Measurements from ENCODE around the gene LONP1. TPM values are rescaled to one million over a fixed set of nuclear protein-coding genes. Genes with fewer than 3 reads are reported as not detected.

Gene LONP1
- polyA plus RNA-seq, 4 donors: 41.6 to 69.2 (median 51.5) TPM

DNA sequence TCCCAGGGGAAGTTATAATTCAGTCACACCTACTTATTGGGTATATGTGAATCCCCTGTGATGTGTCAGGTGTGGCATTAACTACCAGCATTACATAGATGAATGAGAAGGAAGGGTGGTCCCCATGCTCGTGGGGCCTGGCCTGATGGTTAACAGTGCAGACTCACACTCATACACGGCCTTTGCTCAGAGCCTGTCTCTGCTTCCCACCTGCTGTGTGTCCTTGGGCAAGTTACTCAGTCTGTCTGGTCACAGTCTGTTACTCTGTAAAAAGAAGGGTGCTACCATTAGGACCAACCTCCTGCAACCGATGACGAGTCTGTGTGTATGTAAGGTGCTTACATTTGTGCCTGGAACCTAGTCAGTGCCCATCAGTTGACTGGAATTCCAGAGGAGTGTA, 73.2 kb downstream of the LONP1 start:
- Histone ChIP-seq H3K36me3 (ENCODE audit: control insufficient read depth in 3 of 3, insufficient read depth in 2 of 3, low read depth in 1 of 3, low read length in 3 of 3) (peaks cover 23 to 61% (median 37%) of the 10 kb centered on the region in 3 donors), H3K27me3 (ENCODE audit: control insufficient read depth in 3 of 3, insufficient read depth in 3 of 3, low read length in 3 of 3) (no peaks in the 10 kb centered on the region), H3K27ac (ENCODE audit: low read depth in 1 of 3, low read length in 2 of 3) (no peak overlapping the region), H3K9me3 (ENCODE audit: control insufficient read depth in 2 of 2, insufficient read depth in 1 of 2, low read depth in 1 of 2, low read length in 1 of 2) (no peaks in the 10 kb centered on the region), H3K4me1 (ENCODE audit: control insufficient read depth in 3 of 3, insufficient read depth in 2 of 3, low read depth in 1 of 3, low read length in 2 of 3) (no peaks in the 10 kb centered on the region), H3K4me3 (ENCODE audit: low read depth in 1 of 3, low read length in 3 of 3) (no peak overlapping the region)
- 85 to 92% (median 88%) methylated on average over 4 of the region's 4 CpGs for whole genome bisulfite sequencing, 3 donors
- FAIRE-seq (no peak), DNase-seq (no peak)

- no peaks in the 10 kb centered on the region for H3K4me1 ChIP-seq (ENCODE audit: control insufficient read depth in 3 of 3, insufficient read depth in 2 of 3, low read depth in 1 of 3, low read length in 2 of 3)
- peaks cover 19 to 56% (median 35%) of the 10 kb centered on the region in 3 donors for H3K36me3 ChIP-seq (ENCODE audit: control insufficient read depth in 3 of 3, insufficient read depth in 2 of 3, low read depth in 1 of 3, low read length in 3 of 3)
- H3K9me3 ChIP-seq (ENCODE audit: control insufficient read depth in 2 of 2, insufficient read depth in 1 of 2, low read depth in 1 of 2, low read length in 1 of 2): no peaks in the 10 kb centered on the region
- 84 to 91% (median 88%) methylated on average over 5 of the region's 5 CpGs for WGBS, 3 donors
- no peak overlapping the region for H3K4me3 ChIP-seq (ENCODE audit: low read depth in 1 of 3, low read length in 3 of 3)
- FAIRE-seq: no peak
- H3K27ac ChIP-seq (ENCODE audit: low read depth in 1 of 3, low read length in 2 of 3): no peak overlapping the region
- no peaks in the 10 kb centered on the region for H3K27me3 ChIP-seq (ENCODE audit: control insufficient read depth in 3 of 3, insufficient read depth in 3 of 3, low read length in 3 of 3)
- DNase-seq: no peak
These were observed 74.5 kb downstream of the LONP1 start for GRCh38 chr19:5645409-5645808.

DNA sequence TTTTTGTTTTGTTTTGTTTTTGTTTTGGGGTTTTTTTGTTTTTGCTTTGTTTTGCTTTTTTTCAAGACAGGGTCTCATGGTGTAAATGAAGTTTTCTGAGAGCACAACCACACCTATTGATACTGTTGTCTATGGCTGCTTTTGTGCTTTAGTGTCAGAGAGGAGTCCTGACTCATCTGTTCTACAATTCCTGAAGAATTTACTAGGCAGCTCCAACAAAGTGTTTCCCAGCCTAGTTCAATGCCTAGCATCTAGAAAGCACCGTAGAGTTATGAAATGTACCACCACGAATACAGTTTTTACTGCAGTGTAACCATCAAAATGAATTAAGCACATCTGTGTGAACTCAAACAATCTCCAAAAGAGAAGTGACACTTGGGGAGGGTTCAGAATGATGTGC, 75.9 kb downstream of the LONP1 start:
- Histone ChIP-seq H3K4me1 (ENCODE audit: control insufficient read depth in 3 of 3, insufficient read depth in 2 of 3, low read depth in 1 of 3, low read length in 2 of 3) (no peaks in the 10 kb centered on the region), H3K27ac (ENCODE audit: low read depth in 1 of 3, low read length in 2 of 3) (no peak overlapping the region), H3K27me3 (ENCODE audit: control insufficient read depth in 3 of 3, insufficient read depth in 3 of 3, low read length in 3 of 3) (no peaks in the 10 kb centered on the region), H3K36me3 (ENCODE audit: control insufficient read depth in 3 of 3, insufficient read depth in 2 of 3, low read depth in 1 of 3, low read length in 3 of 3) (peaks cover 19 to 53% (median 33%) of the 10 kb centered on the region in 3 donors), H3K9me3 (ENCODE audit: control insufficient read depth in 2 of 2, insufficient read depth in 1 of 2, low read depth in 1 of 2, low read length in 1 of 2) (no peaks in the 10 kb centered on the region), H3K4me3 (ENCODE audit: low read depth in 1 of 3, low read length in 3 of 3) (no peak overlapping the region)
- no peak for DNase-seq
- FAIRE-seq: no peak
- WGBS, 3 donors: 91 to 94% (median 93%) methylated on average over 2 of the region's 2 CpGs

DNA sequence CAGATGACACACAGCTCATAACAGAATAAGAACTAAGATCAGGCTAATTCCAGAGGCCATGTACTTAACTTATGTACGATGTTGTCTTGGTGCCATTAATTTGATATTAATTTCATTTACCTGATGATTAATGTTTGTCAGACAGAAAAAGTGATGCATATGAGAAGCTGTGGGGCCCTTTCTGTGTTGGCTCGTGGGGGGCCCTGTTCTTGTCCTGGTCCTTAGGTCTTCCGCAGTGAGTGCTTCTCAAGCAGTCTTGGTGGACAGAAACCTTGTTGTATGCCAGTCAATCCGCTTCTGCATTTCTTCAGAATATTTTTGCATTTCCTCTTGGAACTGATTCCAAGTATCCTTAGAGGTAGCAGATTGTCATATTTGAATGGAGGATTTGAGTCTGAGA, 76.9 kb downstream of the LONP1 start:
- Histone ChIP-seq H3K4me1 (ENCODE audit: control insufficient read depth in 3 of 3, insufficient read depth in 2 of 3, low read depth in 1 of 3, low read length in 2 of 3) (no peaks in the 10 kb centered on the region), H3K4me3 (ENCODE audit: low read depth in 1 of 3, low read length in 3 of 3) (no peak overlapping the region), H3K9me3 (ENCODE audit: control insufficient read depth in 2 of 2, insufficient read depth in 1 of 2, low read depth in 1 of 2, low read length in 1 of 2) (no peaks in the 10 kb centered on the region), H3K36me3 (ENCODE audit: control insufficient read depth in 3 of 3, insufficient read depth in 2 of 3, low read depth in 1 of 3, low read length in 3 of 3) (peaks cover 19 to 59% (median 30%) of the 10 kb centered on the region in 3 donors), H3K27ac (ENCODE audit: low read depth in 1 of 3, low read length in 2 of 3) (no peak overlapping the region), H3K27me3 (ENCODE audit: control insufficient read depth in 3 of 3, insufficient read depth in 3 of 3, low read length in 3 of 3) (no peaks in the 10 kb centered on the region)
- 89 to 91% (median 91%) methylated on average over 4 of the region's 4 CpGs for WGBS, 3 donors
- no peak for FAIRE-seq
- no peak for DNase-seq

- no peak for FAIRE-seq
- Histone ChIP-seq H3K36me3 (ENCODE audit: control insufficient read depth in 3 of 3, insufficient read depth in 2 of 3, low read depth in 1 of 3, low read length in 3 of 3) (peaks cover 15 to 56% (median 23%) of the 10 kb centered on the region in 3 donors), H3K27me3 (ENCODE audit: control insufficient read depth in 3 of 3, insufficient read depth in 3 of 3, low read length in 3 of 3) (no peaks in the 10 kb centered on the region), H3K4me3 (ENCODE audit: low read depth in 1 of 3, low read length in 3 of 3) (no peak overlapping the region), H3K27ac (ENCODE audit: low read depth in 1 of 3, low read length in 2 of 3) (no peak overlapping the region), H3K9me3 (ENCODE audit: control insufficient read depth in 2 of 2, insufficient read depth in 1 of 2, low read depth in 1 of 2, low read length in 1 of 2) (no peaks in the 10 kb centered on the region), H3K4me1 (ENCODE audit: control insufficient read depth in 3 of 3, insufficient read depth in 2 of 3, low read depth in 1 of 3, low read length in 2 of 3) (no peaks in the 10 kb centered on the region)
- 77 to 88% (median 81%) methylated on average over 2 of the region's 2 CpGs for WGBS, 3 donors
- peak in 1 of 2 donors; percentile 18 for DNase-seq
These were observed 77.7 kb downstream of the LONP1 start for GRCh38 chr19:5642204-5642603.

Other genes starting within 250 kb of the LONP1 start
- gene TINCR, start 152.2 kb downstream of the LONP1 start, polyA plus RNA-seq: 1 to 10 TPM in 1 of 4 donors, under 1 TPM in 3; 0.69 to 1.3 (median 0.75) TPM
- 10 to 100 TPM; 38.8 to 83.2 (median 79.3) TPM for gene SAFB2, start 97.4 kb downstream of the LONP1 start, polyA plus RNA-seq
- gene SAFB, start 97.1 kb downstream of the LONP1 start, polyA plus RNA-seq: 100 to 1,000 TPM in 1 of 4 donors, 10 to 100 TPM in 3; 44.0 to 105 (median 55.4) TPM
- gene MICOS13, start 39.6 kb downstream of the LONP1 start, polyA plus RNA-seq: 100 to 1,000 TPM in 2 of 4 donors, 10 to 100 TPM in 2; 41.9 to 134 (median 108) TPM
- 1 to 10 TPM; 4.5 to 6.0 (median 4.6) TPM for gene HSD11B1L, start 39.1 kb downstream of the LONP1 start, polyA plus RNA-seq
- gene RPL36, start 29.9 kb downstream of the LONP1 start, polyA plus RNA-seq: 1,000 to 10,000 TPM in 3 of 4 donors, 100 to 1,000 TPM in 1; 945 to 1,946 (median 1,407) TPM
- not detected for gene CATSPERD, start 491 bp upstream of the LONP1 start, polyA plus RNA-seq
- 1 to 10 TPM; 5.1 to 9.7 (median 9.2) TPM for gene PRR22, start 64.6 kb upstream of the LONP1 start, polyA plus RNA-seq
- 10 to 100 TPM; 31.8 to 43.8 (median 41.9) TPM for gene DUS3L, start 71.0 kb upstream of the LONP1 start, polyA plus RNA-seq
- gene NRTN, start 84.9 kb upstream of the LONP1 start, polyA plus RNA-seq: 1 to 10 TPM in 3 of 4 donors, not detected in 1; 1.1 to 3.0 (median 2.9) TPM
- gene FUT6, start 119.6 kb upstream of the LONP1 start, polyA plus RNA-seq: 10 to 100 TPM in 3 of 4 donors, 1 to 10 TPM in 1; 1.2 to 34.6 (median 23.2) TPM
- 100 to 1,000 TPM in 1 of 4 donors, 10 to 100 TPM in 2, under 1 TPM in 1; 0.72 to 114 (median 48.6) TPM for gene FUT3, start 131.3 kb upstream of the LONP1 start, polyA plus RNA-seq
- gene FUT5, start 150.4 kb upstream of the LONP1 start, polyA plus RNA-seq: not detected
- 100 to 1,000 TPM; 187 to 576 (median 476) TPM for gene NDUFA11, start 183.6 kb upstream of the LONP1 start, polyA plus RNA-seq
- gene VMAC, start 184.7 kb upstream of the LONP1 start, polyA plus RNA-seq: 1 to 10 TPM; 1.1 to 8.8 (median 2.7) TPM
- gene CAPS, start 194.1 kb upstream of the LONP1 start, polyA plus RNA-seq: 10 to 100 TPM in 3 of 4 donors, 1 to 10 TPM in 1; 8.7 to 22.7 (median 15.4) TPM